HPDE6-E6E7 (cell line): ENCODE results near the gene KAT14.
"Not testable (repeated sequence)": the region's sequence is repeated elsewhere in the genome, so short reads cannot be mapped to it uniquely, and the experiment has no call there.

Experiments
- DNase-seq: peaks from one replicate; pipeline ENCODE4 v3.0.0; 2011; ENCODE audit warnings: missing footprints; ENCODE audit errors: extremely low spot score

KAT14 gene

DNA sequence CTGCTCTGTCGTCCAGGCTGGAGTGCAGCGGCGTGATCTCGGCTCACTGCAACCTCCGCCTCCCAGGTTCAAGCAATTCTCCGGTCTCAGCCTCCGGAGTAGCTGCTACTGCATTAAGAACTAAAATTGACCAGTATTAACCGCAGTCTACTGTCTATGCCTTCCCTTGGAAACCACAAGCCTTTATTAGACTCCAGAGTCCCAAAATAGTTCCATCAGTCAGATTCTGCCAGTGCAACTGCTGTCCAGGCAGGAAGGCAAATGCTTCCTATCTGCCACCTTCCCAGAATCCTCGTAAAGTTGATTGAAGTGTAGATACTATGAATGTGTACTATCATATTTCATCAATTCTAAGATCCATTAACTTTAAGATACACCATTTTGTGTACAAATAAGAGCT lies 16.7 kb downstream of the KAT14 start:
- DNase-seq: no peak

DNA sequence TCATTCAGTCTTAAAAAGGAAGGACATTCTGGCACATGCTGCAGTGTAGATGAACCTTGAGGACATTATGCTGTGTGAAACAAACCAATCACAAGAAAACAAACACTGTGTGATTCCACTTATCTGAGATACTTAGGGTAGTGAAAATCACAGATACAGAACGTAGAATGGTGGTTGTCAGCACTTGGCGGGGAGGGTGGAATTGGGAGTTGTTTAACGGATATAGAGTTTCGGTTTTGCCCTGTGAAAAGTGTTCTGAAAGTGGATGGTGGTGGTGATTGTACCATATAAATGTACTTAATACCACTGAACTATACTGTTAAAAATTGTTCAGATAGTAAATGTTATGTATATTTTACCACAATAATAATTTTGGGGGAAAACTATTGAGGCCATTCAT lies 18.4 kb downstream of the KAT14 start:
- DNase-seq: no peak

DNA sequence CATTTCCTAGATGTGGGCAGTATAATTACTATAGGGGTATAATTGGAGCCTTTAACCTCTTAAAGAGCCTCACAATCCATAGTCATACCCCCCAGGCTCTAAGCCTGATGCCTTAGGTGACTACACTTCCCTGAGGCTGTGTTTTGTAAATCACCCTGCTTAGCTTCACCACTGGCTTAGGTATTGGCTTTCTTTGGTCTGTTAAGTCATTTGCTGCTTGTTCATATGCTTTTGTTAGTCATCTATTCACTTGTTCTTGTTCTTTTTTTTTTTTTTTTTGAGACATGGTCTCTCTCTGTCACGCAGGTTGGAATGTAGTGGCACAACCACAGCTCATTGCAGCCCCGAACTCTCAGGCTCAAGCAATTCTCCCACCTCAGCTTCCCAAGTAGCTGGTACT lies 26.7 kb downstream of the KAT14 start:
- DNase-seq: peak; percentile 57

DNA sequence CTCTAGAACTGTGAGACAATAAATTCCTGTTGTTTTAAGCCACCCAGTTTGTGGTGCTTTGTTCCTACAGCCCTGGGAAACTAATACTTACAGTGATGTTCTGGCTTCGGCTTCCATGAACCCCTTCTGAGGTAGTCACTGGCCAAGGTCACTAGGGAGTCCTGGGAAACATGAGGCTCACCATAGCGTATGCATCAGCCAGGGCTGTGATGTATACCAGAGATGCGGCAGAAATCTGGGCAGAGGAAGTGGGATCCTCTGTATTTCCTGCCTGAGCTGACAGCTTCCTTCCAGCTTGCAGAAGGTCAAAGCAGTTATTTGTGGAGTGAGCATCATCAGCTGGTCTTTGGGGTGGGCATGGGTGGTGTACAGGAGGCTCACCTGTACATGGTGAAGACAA lies 27.9 kb downstream of the KAT14 start:
- no peak for DNase-seq

DNA sequence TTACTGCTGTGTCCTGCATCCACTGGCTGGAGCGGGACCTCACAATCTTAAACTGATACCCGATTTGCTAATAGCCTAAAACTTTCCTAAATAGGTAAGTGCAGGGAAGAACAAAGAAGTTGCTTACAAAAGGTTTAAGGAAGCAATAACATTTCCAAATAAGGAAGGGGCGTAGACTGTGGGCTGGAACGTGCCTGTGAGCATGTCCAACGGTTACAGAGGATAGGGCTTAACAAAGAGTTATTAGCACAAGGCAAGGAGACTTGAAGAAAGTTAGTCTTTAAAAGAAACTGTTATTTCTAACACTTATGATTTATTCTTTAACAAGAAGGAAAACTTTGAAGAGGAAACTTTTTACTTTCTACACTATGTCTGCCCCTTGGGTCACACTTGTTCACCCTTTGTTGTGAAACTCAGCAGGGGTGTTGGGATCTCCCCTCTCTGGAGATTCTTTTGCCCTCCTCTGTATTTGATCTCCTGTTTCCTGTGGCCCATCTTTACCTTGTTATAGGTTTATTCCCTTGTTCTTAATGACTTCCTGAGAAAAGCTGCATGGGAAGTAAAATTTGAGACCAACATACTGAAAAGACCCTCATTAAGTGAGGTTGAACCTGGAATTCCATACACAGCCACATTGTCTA lies 28.7 kb downstream of the KAT14 start:
- DNase-seq: no peak

DNA sequence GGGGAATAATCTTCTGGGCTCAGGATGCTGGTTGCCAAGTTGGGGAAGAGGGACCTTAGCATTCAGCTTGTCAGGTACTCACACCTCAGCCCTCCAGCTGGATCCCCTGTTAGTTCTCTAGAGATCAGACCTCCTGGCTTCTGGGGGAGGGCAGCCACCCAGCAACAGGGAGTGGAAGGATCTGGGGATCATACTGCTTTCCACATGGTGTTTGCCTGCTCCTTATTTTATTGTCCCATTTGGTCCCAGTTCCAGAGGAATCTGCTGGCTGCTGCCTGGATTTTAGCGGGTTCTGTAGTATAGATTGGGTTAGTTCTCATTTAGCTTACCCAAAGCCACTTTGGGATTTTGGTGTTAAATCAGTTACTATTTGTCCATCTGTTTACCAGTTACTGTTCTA lies 29.3 kb downstream of the KAT14 start:
- no peak for DNase-seq

DNA sequence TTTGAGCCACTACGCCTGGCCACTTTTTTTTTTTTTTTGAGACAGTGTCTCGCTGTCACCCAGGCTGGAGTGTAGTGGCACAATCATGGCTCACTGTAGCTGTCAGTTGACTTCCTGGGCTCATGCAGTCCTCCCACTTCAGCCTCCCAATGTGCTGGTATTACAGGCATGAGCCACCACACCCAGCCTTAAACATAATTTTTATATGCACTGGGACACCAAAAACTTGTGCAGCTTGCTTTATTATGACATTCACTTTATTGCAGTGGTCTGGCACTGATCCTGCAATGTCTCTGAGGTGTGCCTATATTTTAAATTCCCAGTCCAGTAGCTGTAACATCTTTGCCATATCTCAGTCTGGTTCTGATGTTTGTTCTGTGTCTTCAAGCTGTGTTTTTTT lies 34.7 kb downstream of the KAT14 start:
- DNase-seq: no peak

DNA sequence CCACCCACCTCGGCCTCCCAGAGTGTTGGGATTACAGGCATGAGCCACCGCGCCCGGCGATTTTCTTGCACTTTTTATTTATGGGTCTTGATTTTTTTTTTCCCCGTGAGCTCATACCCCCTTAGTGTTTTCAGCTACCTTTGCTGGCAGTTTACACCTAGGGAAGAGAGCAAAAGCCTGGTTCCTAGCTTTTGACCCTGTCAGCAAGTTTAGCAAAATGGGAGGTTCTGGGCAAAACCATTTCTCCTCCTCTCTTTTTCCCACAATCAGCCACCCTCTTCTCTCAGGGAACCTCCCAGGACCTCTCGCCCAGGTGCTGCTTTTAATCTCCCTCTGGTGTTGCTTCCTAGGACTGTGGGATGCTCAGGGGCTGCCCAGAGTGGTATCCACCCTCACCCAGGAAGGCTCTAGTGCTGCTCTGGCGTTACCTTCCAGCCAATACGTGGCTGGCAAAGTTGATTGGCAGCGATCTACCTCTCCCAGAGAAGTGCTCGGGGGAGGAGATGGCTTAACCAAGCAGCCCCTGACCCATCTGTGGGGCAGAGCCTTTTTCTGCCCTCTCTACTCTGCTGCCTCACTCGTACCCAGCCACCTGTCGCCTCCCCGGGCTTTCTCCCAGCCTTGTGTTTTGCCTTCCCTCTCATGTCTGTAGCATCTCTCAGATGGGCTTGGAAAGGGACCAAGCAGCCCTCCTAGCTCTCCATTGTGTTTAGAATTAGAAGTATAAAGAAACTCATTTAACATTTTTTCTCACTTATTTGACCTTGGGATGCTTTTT lies 37.4 kb downstream of the KAT14 start:
- no peak for DNase-seq

DNA sequence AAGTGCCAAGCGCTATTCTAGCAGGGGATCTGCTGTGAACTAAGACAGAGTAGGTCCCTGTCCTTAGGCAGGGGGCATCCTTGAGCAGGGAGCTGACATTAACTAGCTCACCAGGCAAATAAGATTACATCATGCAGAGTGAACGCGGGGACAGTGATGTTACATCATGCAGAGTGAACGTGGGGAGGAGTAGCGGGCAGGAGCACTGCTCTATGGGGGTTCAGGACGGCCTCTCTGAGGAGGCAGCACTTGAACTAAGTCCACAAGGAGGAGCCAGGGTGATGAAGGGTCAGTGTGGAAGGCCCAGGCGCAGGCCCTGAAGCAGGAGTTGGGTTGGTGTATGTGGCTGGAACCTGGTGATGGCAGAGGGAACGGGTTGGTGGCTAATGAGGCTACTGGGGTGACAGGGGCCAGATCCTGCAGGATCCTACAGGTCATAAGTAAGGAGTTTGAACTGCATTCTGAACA lies 38.7 kb downstream of the KAT14 start:
- no peak for DNase-seq

DNA sequence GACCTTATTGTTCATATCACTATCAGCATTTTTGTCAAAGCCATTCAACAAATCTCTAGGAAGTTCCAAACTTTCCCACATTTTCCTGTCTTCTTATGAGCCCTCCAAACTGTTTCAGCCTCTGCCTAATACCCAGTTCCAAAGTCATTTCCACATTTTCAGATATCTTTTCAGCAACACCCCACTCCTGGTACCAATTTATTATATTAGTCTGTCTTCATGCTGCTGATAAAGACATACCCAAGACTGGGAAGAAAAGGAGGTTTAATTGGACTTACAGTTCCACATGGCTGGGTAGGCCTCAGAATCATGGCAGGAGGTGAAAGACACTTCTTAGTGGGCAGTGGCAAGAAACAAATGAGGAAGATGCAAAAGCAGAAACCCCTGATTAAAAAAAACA lies 42.7 kb downstream of the KAT14 start:
- not testable (repeated sequence) for DNase-seq

DNA sequence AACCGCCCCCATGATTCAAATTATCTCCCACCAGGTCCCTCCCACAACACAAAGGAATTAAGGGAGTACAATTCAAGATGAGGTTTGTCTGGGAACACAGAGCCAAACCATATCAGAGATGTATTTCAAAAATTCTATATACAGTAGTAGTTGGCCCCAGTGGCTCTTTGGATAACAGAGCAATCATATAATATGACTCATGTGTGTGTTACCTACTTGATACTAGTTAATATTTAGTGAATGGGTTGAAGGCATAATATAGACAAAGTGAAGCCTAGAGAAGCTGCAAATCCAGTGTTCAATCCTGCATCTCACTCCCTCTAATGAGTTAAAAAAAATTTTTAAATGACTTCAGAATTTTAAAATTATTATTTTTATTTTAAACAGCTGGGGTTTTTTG lies 43.2 kb downstream of the KAT14 start:
- no peak for DNase-seq

DNA sequence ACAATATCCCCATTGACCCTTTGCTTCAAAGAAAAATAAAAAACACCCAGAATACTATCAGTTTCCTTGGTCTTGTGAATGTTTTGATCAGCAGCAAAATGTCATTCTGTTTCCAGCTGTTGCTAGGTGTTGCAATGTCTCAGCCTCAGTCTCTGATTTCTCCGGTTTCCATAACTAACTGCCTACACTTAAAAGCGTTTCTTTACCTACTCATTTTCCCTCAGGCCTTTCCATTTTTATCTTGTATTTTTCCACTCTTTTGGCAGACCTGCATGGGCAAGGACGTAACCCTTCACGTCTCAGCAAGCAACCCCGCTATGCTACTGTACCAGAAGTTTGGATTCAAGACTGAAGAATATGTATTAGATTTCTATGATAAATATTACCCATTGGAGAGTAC lies 49.4 kb downstream of the KAT14 start:
- no peak for DNase-seq

DNA sequence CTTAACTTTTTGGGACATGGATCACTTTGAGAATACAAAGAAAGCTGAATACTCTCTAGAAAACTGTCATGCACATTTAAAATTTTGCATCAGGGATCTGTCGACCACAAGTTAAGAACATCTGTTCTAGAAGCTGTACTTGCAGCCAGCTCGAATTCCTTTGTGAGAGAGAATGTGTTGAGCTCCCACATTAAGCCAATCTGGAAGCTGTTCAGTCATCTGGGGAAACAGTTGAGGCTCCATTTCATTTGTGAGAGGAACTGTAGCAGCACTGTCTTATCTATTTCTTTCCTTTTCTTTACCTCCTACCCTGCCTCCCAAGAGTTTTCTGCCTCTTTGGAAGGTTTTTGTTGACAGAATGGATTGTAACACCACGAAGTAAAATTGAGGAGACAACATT lies 50.8 kb downstream of the KAT14 start:
- DNase-seq: no peak

DNA sequence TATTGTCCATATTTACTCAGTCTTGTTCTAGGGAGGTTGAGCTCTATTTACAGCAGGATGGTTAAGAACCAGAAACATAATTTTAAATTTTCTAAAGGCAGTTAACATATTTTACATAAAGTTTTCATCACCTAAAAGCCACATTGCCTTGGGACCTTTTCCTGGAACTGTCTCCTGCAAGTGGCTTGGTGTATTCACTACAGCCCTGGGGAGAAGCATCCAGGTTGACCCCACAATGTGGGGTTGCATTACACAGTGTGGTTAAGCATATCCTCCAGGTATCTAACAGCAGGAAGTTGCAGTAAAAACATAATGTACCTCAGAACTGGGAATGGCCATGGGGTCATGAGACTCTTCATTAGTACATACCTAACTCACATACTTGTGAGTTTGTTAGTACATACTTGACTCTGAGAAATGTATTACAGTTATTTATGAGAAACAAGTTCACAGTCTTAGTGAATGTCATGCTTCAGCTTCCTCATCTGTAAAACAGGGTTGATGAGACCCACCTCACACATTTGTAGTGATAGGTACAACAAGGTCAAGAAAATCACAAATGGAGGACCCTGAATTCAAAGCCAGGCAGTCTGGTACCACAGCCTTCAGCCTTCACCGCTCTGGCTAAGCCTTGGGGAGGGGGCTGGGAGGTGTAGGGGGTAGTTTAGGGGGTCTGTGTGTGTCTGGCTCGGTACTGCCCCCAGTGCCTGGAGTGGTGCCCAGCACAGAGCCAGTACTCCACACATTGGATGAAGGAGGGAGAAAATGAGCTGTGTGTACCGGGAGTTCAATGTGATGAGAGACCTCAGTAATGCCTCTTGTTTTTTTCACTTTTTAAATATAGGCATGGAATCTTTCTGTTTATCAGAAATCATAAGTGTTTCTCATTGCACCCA lies 52.9 kb downstream of the KAT14 start:
- DNase-seq: no peak

DNA sequence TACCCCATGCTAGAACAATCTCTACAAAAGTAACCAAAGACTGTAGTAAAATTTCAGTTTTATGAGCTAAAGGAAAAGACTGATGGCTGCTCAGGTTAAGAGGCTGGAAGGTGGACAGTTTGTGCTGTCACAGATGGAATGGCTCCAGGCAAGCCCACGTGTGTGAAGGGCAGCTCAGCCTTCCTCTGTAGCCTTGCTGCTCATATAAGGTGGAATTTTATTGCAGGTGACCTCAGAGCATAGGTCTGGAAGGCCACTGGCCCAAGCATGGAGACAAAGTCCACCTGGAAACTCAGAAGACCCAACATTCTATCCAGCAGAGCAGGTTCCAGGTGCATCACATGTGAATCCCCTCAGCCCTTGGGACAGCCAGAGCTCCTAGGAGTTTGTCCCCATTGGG lies 53.6 kb downstream of the KAT14 start:
- no peak for DNase-seq

DNA sequence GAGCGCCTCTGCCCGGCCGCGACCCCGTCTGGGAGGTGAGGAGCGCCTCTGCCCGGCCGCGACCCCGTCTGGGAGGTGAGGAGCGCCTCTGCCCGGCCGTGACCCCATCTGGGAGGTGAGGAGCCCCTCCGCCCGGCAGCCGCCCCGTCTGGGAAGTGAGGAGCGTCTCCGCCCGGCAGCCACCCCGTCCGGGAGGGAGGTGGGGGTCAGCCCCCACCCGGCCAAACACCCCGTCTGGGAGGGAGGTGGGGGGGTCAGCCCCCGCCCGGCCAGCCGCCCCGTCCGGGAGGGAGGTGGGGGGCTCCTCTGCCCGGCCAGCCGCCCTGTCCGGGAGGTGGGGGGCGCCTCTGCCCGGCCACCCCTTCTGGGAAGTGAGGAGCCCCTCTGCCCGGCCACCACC lies 56.8 kb downstream of the KAT14 start:
- DNase-seq: not testable (repeated sequence)

DNA sequence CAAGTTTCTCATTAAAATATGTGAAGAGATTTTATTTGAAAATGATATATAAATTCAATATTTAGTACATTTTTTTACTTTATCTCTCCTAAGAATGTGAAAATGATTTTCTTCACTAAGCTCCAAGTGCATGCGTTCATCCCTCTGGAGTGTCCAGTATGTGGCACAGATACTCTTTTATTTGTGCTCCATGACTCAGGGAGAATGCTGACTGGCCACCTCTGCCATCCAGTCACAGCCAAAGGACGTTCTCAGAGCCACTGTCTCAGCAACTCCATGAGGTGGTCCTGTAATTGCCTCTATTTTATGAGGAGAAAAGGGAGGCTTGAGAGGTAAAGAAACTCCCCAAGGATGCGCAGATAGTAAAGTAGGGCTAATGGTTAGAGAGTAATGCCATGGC lies 58.3 kb downstream of the KAT14 start:
- DNase-seq: no peak

DNA sequence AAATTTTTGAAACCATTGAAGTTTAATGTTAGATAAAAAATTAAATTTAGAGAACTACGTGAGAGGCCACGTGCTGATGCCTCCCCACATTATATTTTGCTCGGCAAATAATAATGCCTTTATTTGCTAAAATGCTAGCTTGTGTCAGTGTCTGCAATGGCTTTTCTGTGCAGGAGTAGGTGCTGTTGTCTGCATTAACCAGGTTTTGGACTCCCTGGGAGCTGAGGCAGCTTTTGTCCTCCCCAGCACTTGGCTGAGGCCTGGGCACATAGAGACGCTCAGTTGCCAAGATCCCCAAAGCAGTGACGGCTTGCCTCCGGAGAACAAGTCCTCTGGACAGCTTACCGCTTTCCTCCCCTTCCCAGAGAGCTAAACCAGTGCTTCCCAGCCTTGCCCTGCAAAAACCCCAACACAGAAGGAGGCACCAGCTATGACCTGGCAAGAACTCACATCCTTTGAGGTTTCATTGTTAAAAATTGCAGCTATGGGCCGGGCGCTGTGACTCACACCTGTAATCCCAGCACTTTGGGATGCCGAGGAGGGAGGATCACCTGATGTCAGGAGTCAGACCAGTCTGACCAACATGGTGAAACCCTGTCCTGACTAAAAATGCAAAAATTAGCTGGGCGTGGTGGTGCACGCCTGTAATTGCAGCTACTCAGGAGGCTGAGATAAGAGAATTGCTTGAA lies 59.9 kb downstream of the KAT14 start:
- DNase-seq: peak; percentile 71

DNA sequence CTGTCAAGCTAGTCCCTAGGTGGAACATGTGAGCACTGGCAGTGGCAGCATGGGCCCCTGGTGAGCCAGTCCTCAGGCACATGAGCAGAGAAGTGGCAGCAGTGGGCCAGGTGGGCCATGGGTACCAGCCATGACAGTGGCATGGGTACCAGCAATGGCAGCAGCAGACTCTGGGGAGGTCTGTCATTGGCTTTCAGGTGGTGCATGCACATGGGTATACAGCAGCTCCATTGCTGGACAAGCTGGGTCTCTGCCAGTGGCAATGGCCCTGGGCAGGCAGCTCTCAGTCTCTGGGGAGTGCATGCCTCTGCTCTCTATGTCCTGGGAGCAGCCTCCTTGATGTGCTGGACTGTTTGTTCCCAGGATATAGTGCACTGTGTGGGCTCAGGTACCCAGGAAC lies 65.3 kb downstream of the KAT14 start:
- DNase-seq: no peak

DNA sequence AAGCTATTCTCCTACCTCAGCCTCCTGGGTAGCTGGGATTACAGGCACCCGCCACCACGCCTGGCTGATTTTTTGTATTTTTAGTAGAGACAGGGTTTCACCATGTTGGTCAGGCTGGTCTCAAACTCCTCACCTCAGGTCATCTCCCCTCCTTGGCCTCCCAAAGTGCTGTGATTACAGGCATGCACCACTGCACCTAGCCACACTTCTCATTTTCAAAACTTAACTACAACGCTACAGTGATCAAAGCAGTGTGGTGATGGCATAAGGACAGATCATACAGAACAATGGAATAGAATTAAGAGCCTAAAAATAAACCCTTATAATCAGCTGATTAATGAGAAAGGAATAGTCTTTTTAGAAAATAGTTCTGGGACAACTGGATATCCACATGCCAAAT lies 66.0 kb downstream of the KAT14 start:
- DNase-seq: not testable (repeated sequence)

DNA sequence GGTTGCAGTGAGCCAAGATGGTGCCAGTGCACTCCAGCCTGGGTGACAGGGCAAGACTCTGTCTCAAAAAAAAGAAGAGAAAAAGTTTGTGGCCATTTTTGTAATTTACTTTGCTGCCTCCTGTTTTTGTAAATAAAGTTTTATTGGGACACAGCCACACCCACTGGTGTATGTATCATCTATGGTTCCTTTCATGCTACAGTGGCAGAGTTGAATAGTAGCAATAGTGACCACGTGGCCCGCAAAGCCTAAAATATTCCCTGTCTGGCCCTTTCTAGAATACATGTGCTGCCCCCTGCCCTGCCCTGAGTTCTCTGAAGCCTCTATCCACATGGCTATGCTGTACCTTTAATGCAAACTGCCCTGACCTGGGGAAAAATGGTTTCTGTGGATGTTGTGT lies 75.3 kb downstream of the KAT14 start:
- no peak for DNase-seq

DNA sequence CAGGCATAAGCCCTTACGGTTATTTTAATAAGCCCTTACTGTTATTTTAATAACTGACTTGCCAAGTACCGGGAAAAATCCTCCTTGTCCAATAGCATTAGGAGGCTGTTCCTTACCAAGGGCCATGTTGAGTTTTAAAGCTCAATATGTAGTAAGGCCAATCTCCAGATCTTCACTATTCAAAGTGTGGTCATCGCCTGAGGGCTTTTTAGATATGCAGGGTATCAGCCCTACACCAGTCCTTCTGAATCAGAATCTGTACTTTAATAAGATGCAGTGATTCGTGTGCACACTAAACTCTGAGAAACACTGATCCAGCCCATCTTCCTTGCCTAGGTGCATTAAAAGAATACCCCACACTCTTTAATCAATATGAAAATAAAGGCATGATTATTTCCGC lies 77.9 kb downstream of the KAT14 start:
- DNase-seq: no peak
